GM12875 (cell line): Measurements from ENCODE around the gene ONECUT2.

Experiments
- H3K4me3 ChIP-seq: one replicate; pipeline ENCODE4 v1.5.1; 2011; ENCODE audit warnings: low read depth, low read length, control low read depth
- CTCF ChIP-seq: IDR thresholded peaks from 2 replicates; pipeline ENCODE4 v1.5.1; 2011; ENCODE audit warnings: low read depth, mild to moderate bottlenecking, control low read depth, inconsistent platforms, low read length, moderate library complexity, borderline replicate concordance; ENCODE audit not compliant: insufficient read depth

The ONECUT2 gene

GRCh38 chr18:57428221-57429150, 6.7 kb upstream of the ONECUT2 start:
- no peak for TF ChIP-seq CTCF

GRCh38 chr18:57429167-57430078, 5.8 kb upstream of the ONECUT2 start:
- no peak for TF ChIP-seq CTCF
- no peak overlapping the region for H3K4me3 ChIP-seq

More at GRCh38 chr18:57428221-57429150, 6.7 kb upstream of the ONECUT2 start:
- no peak overlapping the region for H3K4me3 ChIP-seq

- TF ChIP-seq CTCF, result no peak
- H3K4me3 ChIP-seq, result no peak overlapping the region
These were observed 4.8 kb upstream of the ONECUT2 start for GRCh38 chr18:57430079-57431001.

GRCh38 chr18:57431002-57431382, 4.2 kb upstream of the ONECUT2 start:
- no peak for TF ChIP-seq CTCF
- no peak overlapping the region for H3K4me3 ChIP-seq

GRCh38 chr18:57431467-57432080, 3.6 kb upstream of the ONECUT2 start:
- H3K4me3 ChIP-seq, result no peak overlapping the region
- TF ChIP-seq CTCF, result no peak

- no peak overlapping the region for H3K4me3 ChIP-seq
- TF ChIP-seq CTCF, result no peak
These were observed 3.0 kb upstream of the ONECUT2 start for GRCh38 chr18:57432140-57432539.
